Measurements from ENCODE around the gene PCDH8.
"Not testable (repeated sequence)": the region's sequence is repeated elsewhere in the genome, so short reads cannot be mapped to it uniquely, and the experiment has no call there.

Gene PCDH8

DNA sequence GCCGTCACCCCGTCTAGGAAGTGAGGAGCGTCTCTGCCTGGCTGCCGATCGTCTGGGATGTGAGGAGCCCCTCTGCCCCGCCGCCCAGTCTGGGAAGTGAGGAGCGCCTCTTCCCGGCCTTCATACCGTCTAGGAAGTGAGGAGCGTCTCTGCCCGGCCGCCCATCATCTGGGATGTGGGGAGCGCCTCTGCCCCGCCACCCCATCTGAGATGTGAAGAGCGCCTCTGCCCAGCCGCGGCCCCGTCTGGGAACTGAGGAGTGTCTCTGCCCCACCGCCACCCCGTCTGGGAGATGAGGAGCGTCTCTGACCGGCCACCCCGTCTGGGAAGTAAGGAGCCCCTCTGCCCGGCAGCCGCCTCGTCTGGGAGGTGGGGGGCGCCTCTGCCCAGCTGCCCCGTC is 30.6 kb downstream of the PCDH8 start:
- H3K27ac Mint-ChIP-seq; H3K9me3 Mint-ChIP-seq; H3K36me3 Mint-ChIP-seq; DNase-seq (ENCODE audit: low spot score in 2 of 2); H3K27me3 Mint-ChIP-seq; H3K4me3 Mint-ChIP-seq; H3K4me1 Mint-ChIP-seq; ATAC-seq (ENCODE audit: low read depth): not testable (repeated sequence)

DNA sequence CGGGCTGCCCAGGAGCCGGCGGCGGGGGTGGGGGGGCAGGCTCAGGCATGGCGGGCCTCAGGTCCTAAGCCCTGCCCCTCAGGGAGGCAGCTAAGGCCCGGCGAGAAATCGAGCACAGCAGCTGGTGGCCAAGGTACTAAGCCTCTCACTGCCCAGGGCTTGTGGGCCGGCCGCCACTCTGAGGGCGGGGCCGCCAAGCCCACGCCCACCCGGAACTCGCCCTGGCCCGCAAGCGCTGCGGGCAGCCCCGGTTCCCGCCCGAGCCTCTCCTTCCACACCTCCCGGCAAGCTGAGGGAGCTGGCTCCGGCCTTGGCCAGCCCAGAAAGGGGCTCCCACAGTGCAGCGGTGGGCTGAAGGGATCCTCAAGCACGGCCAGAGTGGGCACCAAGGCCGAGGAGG is 33.1 kb downstream of the PCDH8 start:
- Mint-ChIP-seq H3K36me3 (no peaks in the 10 kb centered on the region), H3K4me3 (no peak overlapping the region), H3K27ac (no peak overlapping the region), H3K4me1 (no peaks in the 10 kb centered on the region), H3K27me3 (peaks cover 4% of the 10 kb centered on the region), H3K9me3 (no peaks in the 10 kb centered on the region)
- DNase-seq (ENCODE audit: low spot score in 2 of 2) (no peak), ATAC-seq (ENCODE audit: low read depth) (no peak)

DNA sequence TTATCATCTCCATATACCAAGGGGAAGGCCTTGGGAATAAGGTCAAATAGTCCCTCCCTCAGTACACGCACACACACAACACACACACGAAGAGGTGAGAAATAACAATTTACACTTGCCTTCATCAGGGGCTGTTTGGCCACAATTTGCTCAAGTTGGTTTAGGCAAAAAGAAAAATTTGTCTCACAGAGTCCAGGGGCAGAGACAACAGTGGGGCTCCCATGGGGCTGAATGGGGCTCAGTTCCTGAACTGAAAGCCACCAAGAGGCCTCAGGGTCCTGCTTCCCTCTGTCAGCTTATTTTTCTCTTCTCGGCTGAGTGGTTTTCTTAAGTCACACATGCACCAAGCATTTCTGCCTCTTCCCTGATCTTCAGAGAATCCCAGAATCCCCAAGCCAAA is 35.5 kb downstream of the PCDH8 start:
- peaks cover 4% of the 10 kb centered on the region for H3K27me3 Mint-ChIP-seq
- H3K27ac Mint-ChIP-seq, result no peak overlapping the region
- peaks cover 3% of the 10 kb centered on the region for H3K4me1 Mint-ChIP-seq
- no peak overlapping the region for H3K4me3 Mint-ChIP-seq
- no peak for DNase-seq (ENCODE audit: low spot score in 2 of 2)
- ATAC-seq (ENCODE audit: low read depth), result no peak
- H3K36me3 Mint-ChIP-seq, result no peaks in the 10 kb centered on the region
- no peaks in the 10 kb centered on the region for H3K9me3 Mint-ChIP-seq

- H3K27me3 Mint-ChIP-seq, result peaks cover 4% of the 10 kb centered on the region
- H3K9me3 Mint-ChIP-seq, result no peaks in the 10 kb centered on the region
- H3K4me3 Mint-ChIP-seq, result no peak overlapping the region
- no peak overlapping the region for H3K27ac Mint-ChIP-seq
- H3K36me3 Mint-ChIP-seq, result no peaks in the 10 kb centered on the region
- DNase-seq (ENCODE audit: low spot score in 2 of 2) (no peak), ATAC-seq (ENCODE audit: low read depth) (no peak)
- peaks cover 3% of the 10 kb centered on the region for H3K4me1 Mint-ChIP-seq
These were observed 36.6 kb downstream of the PCDH8 start for GRCh38 chr13:52811841-52812240.

- no peak for DNase-seq (ENCODE audit: low spot score in 2 of 2)
- ATAC-seq (ENCODE audit: low read depth), result no peak
- Mint-ChIP-seq H3K27me3 (peaks cover 4% of the 10 kb centered on the region), H3K36me3 (no peaks in the 10 kb centered on the region), H3K4me3 (no peak overlapping the region), H3K27ac (no peak overlapping the region), H3K9me3 (no peaks in the 10 kb centered on the region), H3K4me1 (peaks cover 3% of the 10 kb centered on the region)
These were observed 37.9 kb downstream of the PCDH8 start for GRCh38 chr13:52810526-52810925.

DNA sequence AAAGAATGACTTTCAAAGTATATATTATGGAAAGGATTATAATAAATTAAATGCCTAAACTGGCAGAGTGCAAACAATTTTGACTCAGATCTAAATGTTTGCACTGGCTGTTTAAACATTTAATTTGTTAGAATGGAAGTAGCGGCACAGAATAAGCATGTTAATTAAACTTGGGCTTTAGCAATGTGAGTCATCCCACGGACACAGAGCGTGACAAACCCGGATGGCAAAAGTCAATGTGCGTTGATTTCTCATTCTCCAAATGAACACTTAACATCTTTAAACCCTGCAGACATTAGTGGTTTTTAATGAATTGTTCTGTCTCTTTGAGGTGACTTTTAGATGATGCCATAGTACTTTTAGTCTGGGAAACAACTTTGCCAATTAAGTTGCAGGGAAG is 38.4 kb downstream of the PCDH8 start:
- H3K27ac Mint-ChIP-seq, result no peak overlapping the region
- no peaks in the 10 kb centered on the region for H3K36me3 Mint-ChIP-seq
- H3K27me3 Mint-ChIP-seq, result peaks cover 4% of the 10 kb centered on the region
- H3K9me3 Mint-ChIP-seq, result no peaks in the 10 kb centered on the region
- no peak overlapping the region for H3K4me3 Mint-ChIP-seq
- no peak for DNase-seq (ENCODE audit: low spot score in 2 of 2)
- H3K4me1 Mint-ChIP-seq, result peaks cover 3% of the 10 kb centered on the region
- ATAC-seq (ENCODE audit: low read depth), result no peak

GRCh38 chr13:52809310-52809769 is 39.1 kb downstream of the PCDH8 start:
- ATAC-seq (ENCODE audit: low read depth) (peak; percentile 56), DNase-seq (ENCODE audit: low spot score in 2 of 2) (peak; percentile 20 to 37)
- no peak overlapping the region for H3K4me3 Mint-ChIP-seq
- H3K36me3 Mint-ChIP-seq, result no peaks in the 10 kb centered on the region
- H3K9me3 Mint-ChIP-seq, result no peaks in the 10 kb centered on the region
- H3K27me3 Mint-ChIP-seq, result peaks cover 6% of the 10 kb centered on the region
- no peak overlapping the region for H3K27ac Mint-ChIP-seq
- H3K4me1 Mint-ChIP-seq, result peaks cover 3% of the 10 kb centered on the region

DNA sequence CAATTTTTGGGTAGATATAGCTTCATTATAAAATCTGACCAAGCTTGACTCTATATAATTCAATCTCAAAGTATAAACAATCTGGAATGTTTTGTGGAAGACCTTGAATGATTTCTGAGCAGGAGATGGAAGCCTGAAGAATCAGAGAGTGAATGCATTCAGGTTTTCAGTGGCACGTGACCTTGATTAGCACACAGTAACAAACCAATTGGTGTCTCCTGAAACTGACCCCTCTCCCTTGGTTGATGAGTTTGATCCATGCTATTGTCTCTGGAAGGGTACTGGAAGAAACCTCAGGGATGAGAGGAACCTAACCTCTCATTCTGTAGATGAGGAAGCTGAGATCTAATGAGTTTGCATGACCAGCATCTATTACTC is 39.6 kb downstream of the PCDH8 start:
- H3K27ac Mint-ChIP-seq, result no peak overlapping the region
- H3K27me3 Mint-ChIP-seq, result peaks cover 7% of the 10 kb centered on the region
- ATAC-seq (ENCODE audit: low read depth) (no peak), DNase-seq (ENCODE audit: low spot score in 2 of 2) (no peak)
- H3K36me3 Mint-ChIP-seq, result no peaks in the 10 kb centered on the region
- H3K4me3 Mint-ChIP-seq, result no peak overlapping the region
- H3K4me1 Mint-ChIP-seq, result peaks cover 3% of the 10 kb centered on the region
- no peaks in the 10 kb centered on the region for H3K9me3 Mint-ChIP-seq

- no peak for ATAC-seq (ENCODE audit: low read depth)
- DNase-seq (ENCODE audit: low spot score in 2 of 2), result no peak
- no peaks in the 10 kb centered on the region for H3K36me3 Mint-ChIP-seq
- H3K4me1 Mint-ChIP-seq, result peaks cover 3% of the 10 kb centered on the region
- H3K4me3 Mint-ChIP-seq, result no peak overlapping the region
- no peaks in the 10 kb centered on the region for H3K9me3 Mint-ChIP-seq
- no peak overlapping the region for H3K27ac Mint-ChIP-seq
- peaks cover 7% of the 10 kb centered on the region for H3K27me3 Mint-ChIP-seq
These were observed 42.4 kb downstream of the PCDH8 start for GRCh38 chr13:52806029-52806428.

DNA sequence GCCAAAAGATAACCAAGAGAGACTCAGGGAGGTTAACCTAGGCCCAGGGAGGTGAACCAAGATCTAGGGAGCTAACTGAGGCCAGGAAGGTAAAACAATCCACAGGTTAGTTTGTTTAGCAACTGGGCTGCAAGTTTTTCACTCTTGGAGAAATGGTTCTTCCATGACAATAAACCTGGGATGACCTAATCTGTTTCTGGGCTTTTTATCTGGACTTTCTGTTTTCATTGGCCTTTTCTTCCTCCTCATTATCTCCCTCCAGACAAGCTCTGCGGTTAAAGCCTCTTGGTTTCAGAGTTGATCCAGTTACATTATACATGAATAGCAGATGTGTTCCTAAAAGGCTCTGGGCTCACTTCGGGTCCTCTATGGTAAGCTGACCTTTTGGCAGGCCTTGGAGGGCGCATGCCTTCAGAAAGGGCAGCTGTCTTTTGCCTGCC is 44.2 kb downstream of the PCDH8 start:
- no peak for ATAC-seq (ENCODE audit: low read depth)

DNA sequence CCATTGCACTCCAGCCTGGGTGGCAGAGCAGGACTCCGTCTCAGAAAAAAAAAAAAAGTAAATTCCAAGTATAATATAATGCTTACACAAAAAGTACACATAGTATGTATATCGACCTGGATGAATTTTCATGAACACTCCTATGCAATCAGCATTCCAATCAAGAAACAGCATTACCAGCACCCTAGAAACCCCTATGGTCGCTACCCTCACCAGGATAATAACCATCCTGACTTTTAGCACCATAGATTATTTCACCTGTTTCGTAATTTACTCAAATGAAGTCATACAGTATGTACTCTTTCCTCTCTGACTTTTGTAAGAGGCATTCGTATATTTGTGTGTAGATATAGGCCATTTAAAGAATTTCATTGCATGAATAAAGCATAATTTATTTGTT is 47.6 kb downstream of the PCDH8 start:
- Mint-ChIP-seq H3K9me3 (no peaks in the 10 kb centered on the region), H3K27me3 (peaks cover 14% of the 10 kb centered on the region), H3K4me3 (no peak overlapping the region), H3K36me3 (no peaks in the 10 kb centered on the region), H3K4me1 (peaks cover 3% of the 10 kb centered on the region), H3K27ac (no peak overlapping the region)
- DNase-seq (ENCODE audit: low spot score in 2 of 2) (no peak), ATAC-seq (ENCODE audit: low read depth) (no peak)

More for the DNA sequence above, 44.2 kb downstream of the PCDH8 start:
- DNase-seq (ENCODE audit: low spot score in 2 of 2), result no peak
- Mint-ChIP-seq H3K4me3 (no peak overlapping the region), H3K9me3 (no peaks in the 10 kb centered on the region), H3K36me3 (no peaks in the 10 kb centered on the region), H3K27me3 (peaks cover 8% of the 10 kb centered on the region), H3K4me1 (peaks cover 1% of the 10 kb centered on the region), H3K27ac (no peak overlapping the region)

DNA sequence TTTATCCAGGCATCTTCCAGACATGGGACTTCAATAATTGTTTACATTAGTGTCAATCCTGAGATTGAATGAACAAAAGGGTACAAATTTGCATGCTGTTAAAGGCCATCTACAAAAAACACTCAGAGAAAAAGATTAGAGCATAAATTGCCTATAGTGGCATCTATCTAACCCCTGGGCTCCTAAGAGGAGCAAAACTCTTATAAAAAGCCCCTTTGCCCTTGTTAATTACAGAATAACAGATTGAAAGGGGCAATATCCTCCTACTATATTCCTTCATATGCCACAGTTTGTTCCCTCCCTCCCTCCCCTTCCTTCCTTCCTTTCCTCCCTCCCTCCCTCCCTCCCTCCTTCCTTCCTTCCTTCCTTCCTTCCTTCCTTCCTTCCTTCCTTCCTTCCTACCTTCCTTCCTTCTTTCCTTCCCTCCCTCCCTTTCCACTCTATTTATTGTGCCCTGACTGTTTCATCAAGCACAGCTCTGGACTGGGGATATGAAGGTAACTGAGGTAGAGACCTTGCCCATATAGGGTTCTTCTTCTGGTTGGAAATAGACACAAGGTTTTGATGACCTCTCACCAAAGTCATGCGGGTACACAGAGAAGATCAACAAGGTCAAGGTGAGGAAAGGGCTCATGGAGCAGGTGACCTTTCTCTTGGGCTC is 49.5 kb downstream of the PCDH8 start:
- H3K27me3 Mint-ChIP-seq, result peaks cover 12% of the 10 kb centered on the region
- ATAC-seq (ENCODE audit: low read depth) (no peak), DNase-seq (ENCODE audit: low spot score in 2 of 2) (no peak)
- no peak overlapping the region for H3K27ac Mint-ChIP-seq
- H3K4me3 Mint-ChIP-seq, result no peak overlapping the region
- no peaks in the 10 kb centered on the region for H3K36me3 Mint-ChIP-seq
- peaks cover 3% of the 10 kb centered on the region for H3K4me1 Mint-ChIP-seq
- H3K9me3 Mint-ChIP-seq, result no peaks in the 10 kb centered on the region

DNA sequence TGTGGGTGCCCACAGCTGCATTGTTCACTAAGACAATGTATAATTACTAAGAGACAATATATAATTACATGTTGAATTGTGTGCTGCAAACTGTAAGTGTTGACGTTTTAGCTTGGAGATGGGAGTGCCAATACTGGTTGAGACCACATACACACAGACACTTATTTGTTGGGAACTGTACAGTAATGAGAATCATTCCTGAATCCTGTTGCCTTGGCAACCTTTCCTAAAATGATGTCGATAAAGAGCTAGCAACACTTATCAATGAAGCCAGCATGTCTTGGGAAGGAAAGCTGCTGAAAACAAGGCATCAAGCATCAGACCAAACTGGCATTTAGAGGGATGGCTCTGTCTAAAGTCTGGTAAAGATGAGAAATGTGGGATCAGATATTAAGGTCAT is 51.3 kb downstream of the PCDH8 start:
- Mint-ChIP-seq H3K36me3 (no peaks in the 10 kb centered on the region), H3K4me3 (no peak overlapping the region), H3K27ac (no peak overlapping the region), H3K4me1 (peaks cover 3% of the 10 kb centered on the region), H3K27me3 (peaks cover 7% of the 10 kb centered on the region), H3K9me3 (no peaks in the 10 kb centered on the region)
- no peak for ATAC-seq (ENCODE audit: low read depth)
- no peak for DNase-seq (ENCODE audit: low spot score in 2 of 2)

DNA sequence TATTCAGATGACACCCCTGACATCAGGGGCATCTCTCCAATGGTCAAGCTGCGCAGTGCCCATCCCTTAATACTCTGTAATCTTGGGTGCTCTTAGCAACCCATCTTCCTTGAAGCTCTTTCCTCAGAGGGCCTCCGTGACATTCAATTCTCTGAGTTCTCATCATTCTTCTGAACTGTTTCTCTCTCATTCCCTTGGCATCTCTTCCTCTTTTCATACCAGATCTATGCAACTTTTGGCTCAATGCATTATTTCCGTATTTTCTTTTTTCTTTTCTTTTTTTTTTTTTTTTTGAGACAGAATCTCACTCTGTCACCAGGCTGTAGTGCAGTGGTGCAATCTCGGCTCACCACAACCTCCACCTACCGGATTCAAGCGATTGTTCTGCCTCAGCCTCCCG is 53.9 kb downstream of the PCDH8 start:
- Mint-ChIP-seq H3K27ac (no peak overlapping the region), H3K9me3 (no peaks in the 10 kb centered on the region), H3K4me1 (peaks cover 3% of the 10 kb centered on the region), H3K4me3 (no peak overlapping the region), H3K27me3 (peaks cover 10% of the 10 kb centered on the region), H3K36me3 (no peaks in the 10 kb centered on the region)
- ATAC-seq (ENCODE audit: low read depth), result no peak
- no peak for DNase-seq (ENCODE audit: low spot score in 2 of 2)

DNA sequence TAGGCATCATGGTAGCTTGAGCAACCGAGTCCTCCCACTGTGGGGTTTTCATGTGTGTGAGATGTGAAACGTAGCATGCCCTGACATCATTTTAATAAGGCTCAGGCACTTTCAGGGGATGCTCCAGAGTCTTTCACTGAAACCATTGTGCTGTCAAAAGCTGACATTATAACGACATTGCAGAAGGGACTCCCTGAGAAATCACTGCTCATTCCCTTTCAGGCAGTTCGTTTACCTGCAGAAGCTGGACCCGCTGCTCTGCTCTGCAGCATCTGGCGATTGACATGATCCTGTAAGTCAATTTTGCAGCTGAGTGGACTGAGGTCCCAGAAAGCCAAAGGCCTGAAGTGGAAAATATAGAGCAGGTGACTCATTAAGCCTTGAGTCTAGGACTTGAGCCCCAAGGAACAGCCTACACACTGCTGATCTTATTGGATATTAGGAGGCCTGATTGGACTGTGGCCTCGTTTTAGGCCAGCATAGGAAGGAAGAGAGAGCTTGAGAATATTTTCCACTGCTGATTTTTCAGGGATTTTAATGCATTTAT is 54.9 kb downstream of the PCDH8 start:
- no peaks in the 10 kb centered on the region for H3K36me3 Mint-ChIP-seq
- no peak overlapping the region for H3K27ac Mint-ChIP-seq
- H3K4me3 Mint-ChIP-seq, result no peak overlapping the region
- no peaks in the 10 kb centered on the region for H3K4me1 Mint-ChIP-seq
- peaks cover 8% of the 10 kb centered on the region for H3K27me3 Mint-ChIP-seq
- no peaks in the 10 kb centered on the region for H3K9me3 Mint-ChIP-seq
- ATAC-seq (ENCODE audit: low read depth) (no peak), DNase-seq (ENCODE audit: low spot score in 2 of 2) (no peak)

Measured in memory B cell (primary cell).